MV-4-11 (cell line): ENCODE data around the gene DNAJC11.
A peak's percentile ranks its signal among the peaks of the same experiment; 100 is the strongest.
"Not testable (repeated sequence)": the region's sequence is repeated elsewhere in the genome, so short reads cannot be mapped to it uniquely, and the experiment has no call there.

Experiments
- DNase-seq: peaks from one replicate; lab custom pipeline; 2025; lab: John Stamatoyannopoulos, UW

The DNAJC11 gene

GRCh38 chr1:6652986-6653385, 48.6 kb downstream of the DNAJC11 start:
- peak; percentile 49 for DNase-seq

DNA sequence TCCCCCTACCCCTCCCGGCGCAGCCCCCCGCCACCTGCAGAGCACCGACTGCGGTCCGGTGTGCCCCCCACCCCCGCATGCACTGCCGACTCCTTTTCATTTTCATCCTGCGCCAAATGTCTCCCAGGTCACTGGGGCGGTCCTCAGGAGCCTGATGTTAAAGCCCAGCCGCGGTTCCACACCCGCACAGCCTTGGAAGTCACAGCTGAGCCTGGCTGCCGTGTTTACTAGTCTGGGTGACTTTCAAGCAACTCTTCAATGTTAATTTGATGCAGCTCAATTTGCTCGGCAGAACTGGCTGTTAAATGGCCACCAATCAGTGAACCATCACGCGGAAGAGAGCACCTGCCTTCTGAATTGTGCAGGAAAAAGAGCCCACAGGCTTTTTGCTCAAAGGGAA, 49.7 kb downstream of the DNAJC11 start:
- no peak for DNase-seq

DNA sequence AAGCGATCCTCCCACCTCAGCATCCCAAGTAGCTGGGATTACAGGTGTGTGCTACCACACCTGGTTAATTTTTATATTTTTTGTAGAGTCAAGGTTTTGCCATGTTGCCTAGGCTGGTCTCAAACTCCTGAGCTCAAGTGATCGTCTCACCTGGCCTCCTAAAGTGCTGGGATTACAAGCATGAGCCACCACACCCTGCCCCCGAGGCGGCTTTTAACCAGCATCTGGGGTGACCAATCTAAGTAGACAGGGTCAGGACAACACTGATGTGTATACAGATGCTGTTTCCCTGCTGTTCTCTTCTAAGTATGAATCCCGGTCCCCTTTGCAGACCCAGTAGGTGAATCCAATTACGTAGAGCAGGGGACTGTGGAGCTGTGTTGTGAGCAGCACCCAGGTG, 53.1 kb downstream of the DNAJC11 start:
- DNase-seq, result no peak

DNA sequence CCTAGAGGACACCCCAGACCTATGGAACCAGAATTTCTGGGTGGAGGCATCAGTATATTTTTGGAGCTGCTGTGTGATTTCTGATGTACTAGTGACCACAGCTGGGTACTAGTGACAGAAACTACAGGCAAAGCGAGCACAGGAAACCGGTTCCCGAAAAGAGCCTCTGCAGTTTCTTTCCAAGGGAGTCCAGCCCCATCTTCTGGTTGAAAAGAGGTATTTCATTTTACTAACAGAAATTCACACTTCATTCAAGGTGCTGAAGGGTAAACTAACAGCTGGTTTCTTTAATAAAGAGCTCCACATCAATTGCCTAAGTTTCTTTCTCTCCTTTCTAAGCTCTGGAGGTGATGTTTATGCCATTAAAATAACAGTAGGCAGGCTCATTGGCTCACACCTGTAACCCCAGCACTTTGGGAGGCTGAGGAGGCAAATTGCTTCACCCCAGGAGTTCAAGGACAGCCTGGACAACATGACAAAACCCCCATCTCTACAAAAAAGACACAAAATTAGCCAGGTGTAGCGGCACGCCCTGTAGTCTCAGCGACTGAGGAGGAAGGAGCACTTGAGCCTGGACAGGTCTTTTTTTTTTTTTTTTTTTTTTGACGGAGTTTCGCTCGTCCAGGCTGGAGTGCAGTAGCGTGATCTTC, 55.0 kb downstream of the DNAJC11 start:
- peak; percentile 41 for DNase-seq

- no peak for DNase-seq
Measured at GRCh38 chr1:6645018-6645417, 56.6 kb downstream of the DNAJC11 start.

DNA sequence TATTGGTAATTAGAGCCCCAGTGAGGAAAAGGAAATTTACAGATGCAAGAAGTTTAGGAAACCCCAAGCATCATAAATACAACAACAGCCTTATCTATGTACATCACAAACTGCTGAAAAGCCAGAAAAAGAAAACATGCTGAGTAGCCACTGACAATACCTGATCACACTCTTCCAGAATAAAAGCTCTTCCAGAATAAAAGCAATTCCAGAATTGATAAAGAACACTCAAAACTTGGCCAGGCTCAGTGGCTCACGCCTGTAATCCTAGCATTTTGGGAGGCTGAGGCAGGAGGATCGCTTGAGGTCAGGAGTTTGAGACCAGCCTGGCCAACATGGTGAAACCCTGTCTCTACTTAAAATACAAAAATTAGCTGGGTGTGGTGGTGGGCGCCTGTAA, 60.7 kb downstream of the DNAJC11 start:
- DNase-seq, result not testable (repeated sequence)

DNA sequence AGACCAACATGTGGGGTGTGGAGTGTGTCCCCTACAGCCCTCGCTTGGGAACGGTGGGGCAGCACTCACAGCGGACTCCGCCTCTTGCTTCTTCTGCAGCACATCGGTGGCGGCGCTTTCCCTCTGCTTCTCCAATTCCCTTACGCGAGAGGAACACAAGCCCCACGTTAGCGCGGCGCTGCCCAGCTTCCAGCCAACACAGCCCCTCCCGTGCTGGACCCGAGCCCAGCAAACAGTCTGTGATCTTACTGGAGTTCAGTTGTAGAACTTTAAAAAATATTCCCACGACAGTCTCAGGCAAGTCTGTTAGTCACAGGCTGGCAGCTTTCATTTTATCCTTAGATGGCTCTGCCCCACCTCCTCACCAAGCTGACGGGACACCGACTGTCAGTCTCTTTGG, 63.4 kb downstream of the DNAJC11 start:
- no peak for DNase-seq

DNA sequence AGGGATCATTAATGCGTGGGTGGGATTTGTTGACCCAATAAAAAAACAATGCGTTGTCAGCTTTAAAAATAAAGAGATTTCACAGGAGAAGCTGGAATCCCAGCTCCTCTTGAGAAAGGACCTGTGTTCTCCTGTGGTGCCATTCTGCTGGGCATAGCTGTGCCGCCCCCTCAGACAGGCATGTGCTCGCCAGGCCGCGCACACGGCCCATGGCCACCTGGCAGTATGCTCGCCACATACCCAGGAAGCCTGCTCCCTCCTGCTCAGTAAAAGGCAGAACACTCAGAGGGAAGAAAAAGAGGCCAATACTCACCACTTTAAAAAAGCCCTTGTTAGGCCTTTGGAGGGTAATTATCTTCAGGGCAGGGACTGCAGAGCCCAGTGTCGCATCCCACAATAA, 63.8 kb downstream of the DNAJC11 start:
- no peak for DNase-seq

DNA sequence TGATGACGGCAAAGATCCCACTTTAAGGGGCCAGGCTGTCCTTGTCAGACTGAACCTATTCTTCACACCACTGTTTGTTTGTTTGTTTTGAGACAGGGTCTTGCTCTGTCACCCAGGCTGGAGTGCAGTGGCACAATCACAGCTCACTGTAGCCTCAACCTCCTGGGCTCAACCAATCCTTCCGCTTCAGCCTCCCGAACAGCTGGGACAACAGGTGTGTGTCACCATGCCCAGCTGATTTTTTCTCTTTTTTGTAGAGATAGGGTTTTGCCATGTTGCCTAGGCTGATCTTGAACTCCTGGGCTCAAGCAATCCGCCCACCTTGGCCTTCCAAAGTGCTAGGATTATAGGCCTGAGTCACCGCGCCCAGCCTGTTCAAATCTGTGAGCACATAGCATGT, 64.8 kb downstream of the DNAJC11 start:
- DNase-seq, result not testable (repeated sequence)

- no peak for DNase-seq
Measured at GRCh38 chr1:6635910-6636760, 65.5 kb downstream of the DNAJC11 start.

- no peak for DNase-seq
Measured at GRCh38 chr1:6635161-6635909, 66.3 kb downstream of the DNAJC11 start.

DNA sequence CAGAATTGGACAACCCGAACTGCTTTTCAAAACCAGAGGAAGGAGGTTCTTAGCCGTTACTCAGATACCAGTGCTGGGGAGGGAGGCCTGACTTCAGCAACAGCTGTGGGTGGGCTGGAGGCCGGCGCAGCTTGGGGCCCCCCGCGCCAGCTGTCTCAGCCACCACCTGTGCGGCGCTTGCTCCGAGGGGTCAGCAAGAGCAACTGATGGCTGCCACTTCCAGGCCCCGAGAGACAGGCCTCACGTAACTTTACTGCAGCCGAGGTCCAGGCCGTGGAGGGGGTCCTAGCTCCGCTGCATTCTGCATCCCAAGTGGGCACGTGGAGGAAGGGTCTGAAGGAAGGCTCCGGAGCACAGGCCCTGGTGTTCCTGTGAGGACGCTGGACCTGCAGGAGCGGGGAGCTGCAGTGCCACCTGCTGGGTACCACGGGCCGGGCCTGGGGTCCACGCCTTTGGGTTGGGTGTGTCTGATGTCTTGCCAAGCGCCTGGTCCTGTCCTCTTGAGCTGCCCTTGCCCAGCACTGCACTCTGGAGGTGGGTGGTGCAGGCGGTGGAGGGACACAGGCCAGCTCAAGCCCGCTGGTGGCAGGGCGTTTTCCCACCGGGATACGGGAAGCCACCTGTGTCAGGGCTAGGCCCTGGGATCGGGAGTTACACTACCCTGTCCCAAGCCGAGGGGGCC, 67.1 kb downstream of the DNAJC11 start:
- no peak for DNase-seq

DNA sequence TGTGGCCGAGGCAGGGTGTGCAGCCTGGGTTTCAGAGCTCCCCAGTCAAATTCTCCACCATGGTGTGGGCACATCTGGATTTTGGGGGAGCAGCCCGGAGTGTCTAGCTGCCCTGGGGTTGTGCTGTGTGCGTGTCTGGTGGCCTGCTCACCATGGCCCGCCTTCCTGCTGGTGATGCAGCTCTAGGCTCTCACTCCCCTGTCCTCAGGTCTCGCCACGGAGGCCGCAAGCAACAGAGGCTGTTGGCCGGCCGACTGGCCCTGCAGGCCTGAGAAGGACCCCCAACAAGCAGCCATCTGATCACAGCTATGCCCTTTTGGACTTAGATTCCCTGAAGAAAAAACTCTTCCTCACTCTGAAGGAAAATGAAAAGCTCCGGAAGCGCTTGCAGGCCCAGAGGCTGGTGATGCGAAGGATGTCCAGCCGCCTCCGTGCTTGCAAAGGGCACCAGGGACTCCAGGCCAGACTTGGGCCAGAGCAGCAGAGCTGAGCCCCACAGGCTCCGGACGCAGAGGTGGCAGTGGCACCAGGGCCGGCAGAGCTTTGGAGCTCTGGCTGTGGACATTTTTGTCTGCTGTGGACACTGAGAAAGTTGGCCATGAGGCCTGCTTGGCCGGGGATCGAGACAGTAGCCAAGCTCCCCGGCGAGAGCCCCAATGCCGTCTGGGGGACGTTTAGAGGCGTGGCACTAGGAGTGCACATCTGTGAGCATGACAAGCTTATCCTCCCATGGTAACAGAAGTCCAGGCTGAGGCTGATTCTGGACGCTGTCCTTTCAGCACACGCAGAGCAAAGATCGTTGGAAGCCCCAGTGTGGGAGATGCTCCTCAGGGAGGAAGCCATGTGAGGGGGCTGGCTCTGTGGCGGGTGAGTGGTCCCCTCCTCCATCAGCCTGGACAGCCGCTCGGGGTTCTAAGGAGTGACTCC, 68.8 kb downstream of the DNAJC11 start:
- no peak for DNase-seq

- DNase-seq, result no peak
Measured at GRCh38 chr1:6631058-6631457, 70.6 kb downstream of the DNAJC11 start.

DNA sequence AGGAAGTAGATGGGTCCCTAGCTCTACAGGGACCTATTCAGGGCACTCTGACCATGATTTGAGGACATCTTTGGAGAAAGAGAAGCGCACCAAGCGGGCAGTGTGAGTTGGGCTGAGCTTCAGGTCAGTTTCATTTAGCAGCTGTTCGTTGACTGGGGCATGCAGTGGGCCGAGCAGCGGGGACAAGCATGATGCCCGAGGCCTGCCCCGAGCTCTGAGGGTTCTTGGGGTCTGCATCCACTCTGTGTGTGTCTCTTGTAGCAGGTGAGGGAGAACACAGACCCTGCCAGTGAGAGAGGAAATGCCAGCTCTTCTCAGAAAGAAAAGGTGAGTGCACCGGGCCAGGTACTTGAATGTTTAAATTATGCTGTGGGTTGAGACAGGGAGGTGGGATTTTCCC, 71.6 kb downstream of the DNAJC11 start:
- DNase-seq, result no peak

DNA sequence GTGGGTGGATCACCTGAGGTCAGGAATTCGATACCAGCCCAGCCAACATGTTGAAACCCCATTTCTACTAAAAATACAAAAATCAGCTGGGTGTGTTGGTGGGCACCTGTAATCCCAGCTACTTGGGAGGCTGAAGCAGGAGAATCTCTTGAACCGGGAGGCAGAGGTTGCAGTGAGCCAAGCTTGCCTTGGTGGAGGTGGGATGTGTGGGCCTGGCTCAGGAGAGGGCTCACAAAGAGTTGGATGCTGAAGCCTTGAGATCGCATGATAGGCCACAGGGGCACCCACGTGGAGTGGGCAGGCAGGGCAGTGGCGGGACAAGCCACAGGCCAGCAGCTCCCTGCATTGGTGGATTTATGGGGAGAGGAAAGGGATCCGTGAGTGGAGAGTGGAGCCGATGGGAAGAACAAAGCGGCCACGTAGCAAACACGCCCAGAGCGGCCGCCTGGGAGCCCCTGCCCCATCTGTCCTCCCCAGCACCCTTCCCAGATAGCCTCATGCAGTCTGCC, 72.6 kb downstream of the DNAJC11 start:
- DNase-seq, result no peak

GRCh38 chr1:6627841-6628545, 73.6 kb downstream of the DNAJC11 start:
- no peak for DNase-seq

GRCh38 chr1:6627031-6627430, 74.6 kb downstream of the DNAJC11 start:
- no peak for DNase-seq

- DNase-seq, result peak; percentile 25
Measured at GRCh38 chr1:6625584-6626149, 75.9 kb downstream of the DNAJC11 start.
